Glomerular visceral epithelial cell (primary cell): ENCODE data around the gene IRF1.
"Not testable (repeated sequence)": the region's sequence is repeated elsewhere in the genome, so short reads cannot be mapped to it uniquely, and the experiment has no call there.

ENCODE experiments used
- DNase-seq: peaks from one replicate; pipeline ENCODE4 v3.0.0-alpha.2; 2016; ENCODE audit errors: extremely low spot score

The IRF1 gene

DNA sequence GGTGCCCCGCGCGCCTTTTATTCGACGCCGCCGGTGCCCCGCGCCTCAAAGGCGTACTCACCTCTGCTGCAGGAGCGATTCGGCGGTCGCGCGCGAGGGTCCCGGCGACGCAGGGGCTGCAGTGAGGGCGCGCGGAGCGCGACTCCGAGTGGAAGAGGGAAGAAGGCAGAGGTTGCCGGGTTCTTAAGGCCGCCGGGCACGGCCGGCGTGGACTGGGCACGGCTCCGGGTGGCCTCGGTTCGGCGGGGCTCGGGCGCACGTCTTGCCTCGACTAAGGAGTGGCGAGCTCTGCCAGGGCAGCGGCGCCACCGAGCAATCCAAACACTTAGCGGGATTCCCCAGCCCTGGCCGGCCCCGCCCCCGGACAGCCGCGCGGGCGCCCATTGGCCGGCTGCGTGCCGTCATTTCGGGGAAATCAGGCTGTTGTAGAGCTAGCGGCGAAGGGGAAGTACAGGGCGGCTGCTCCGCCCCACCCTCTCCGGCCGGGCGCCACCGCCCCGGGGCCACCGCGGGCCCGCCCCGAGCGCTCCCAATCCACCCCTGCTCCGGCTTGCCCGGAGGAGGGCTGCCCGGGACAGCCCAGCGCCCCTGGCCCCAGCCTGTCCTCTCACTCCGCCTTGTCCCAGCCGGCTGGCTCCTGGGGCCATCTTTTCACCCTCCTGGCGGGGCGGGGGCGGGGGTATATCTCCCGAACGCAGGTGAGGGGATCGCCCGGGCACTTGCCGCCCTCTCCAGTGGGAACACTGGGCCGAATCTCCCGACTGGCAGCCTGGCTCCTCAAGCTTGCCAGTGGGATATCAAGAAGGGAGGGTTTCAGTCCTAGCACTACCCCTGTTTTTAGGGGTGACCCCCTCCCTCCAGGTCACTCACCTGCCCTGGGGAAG lies at the start of gene IRF1:
TSS of gene IRF1 (minus strand) at position 290 of the 884 bp plus-strand sequence. CDS start 1,295 bp downstream, outside the sequence.
- DNase-seq = peak; percentile 99

DNA sequence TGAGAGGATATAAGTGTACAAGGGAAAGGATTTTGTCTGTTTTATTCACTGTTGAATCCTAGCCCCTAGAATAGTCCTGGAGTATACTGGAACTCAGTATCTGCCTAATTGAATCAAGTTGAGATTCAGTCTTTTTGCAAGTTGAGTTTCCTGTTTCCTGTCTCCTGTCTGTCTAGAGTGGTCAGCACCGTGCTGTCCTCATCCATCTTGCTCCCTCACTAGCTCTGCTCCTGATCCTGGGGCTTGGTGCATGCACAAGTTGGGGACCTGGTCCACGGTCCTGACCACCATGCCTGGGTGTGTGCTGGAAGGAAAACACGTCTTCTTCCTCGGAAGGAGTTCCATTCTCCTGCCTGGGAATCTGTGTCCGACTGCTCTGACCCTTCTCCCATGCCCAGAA lies 49.6 kb upstream of the IRF1 start:
- DNase-seq = no peak

DNA sequence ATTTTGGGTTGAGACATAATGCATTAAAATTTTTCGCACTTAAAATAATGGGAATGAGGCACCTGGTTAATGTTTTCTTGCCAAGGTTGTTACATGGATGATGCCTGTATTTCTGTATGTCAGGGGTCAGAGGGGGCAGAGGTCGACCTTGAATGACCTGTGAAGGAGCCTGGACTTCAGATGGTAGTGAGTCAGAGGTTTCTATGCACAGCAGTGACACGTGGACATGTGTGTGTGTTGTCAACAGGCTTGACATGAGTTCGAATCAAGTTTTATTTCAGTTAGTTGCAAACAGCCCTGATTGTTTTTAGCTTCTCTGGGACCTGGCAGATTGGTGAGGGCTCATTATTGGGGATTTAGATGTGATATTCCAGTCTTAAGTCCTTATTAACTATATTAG lies 49.1 kb upstream of the IRF1 start:
- DNase-seq = no peak

- no peak for DNase-seq
Measured at GRCh38 chr5:132530946-132531345, 40.4 kb upstream of the IRF1 start.

- DNase-seq = no peak
Measured at GRCh38 chr5:132528866-132529634, 38.5 kb upstream of the IRF1 start.

GRCh38 chr5:132528021-132528420 lies 37.4 kb upstream of the IRF1 start:
- DNase-seq = no peak

- DNase-seq = no peak
Measured at GRCh38 chr5:132526974-132527564, 36.5 kb upstream of the IRF1 start.

- peak; percentile 79 for DNase-seq
Measured at GRCh38 chr5:132526290-132526973, 35.9 kb upstream of the IRF1 start.

DNA sequence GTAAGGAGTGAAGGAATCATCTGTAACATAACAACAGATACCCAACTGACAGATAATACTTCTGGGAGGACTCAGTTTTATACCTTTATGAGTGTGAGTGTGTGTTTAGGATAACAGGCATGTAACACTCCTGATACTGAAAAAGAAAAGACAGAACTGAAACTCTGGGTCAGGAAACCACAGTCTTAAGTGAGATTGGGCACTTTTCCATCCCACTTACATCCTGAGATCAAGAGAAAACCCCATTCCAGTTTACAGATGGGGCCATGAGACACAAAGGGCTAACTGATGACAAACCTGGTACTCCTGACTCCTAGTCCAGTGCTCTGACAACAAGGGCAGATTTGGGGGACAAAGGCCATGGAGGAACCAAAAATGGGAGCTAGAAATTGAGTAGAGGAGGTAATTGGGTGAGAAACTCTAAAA lies 34.7 kb upstream of the IRF1 start:
- no peak for DNase-seq

DNA sequence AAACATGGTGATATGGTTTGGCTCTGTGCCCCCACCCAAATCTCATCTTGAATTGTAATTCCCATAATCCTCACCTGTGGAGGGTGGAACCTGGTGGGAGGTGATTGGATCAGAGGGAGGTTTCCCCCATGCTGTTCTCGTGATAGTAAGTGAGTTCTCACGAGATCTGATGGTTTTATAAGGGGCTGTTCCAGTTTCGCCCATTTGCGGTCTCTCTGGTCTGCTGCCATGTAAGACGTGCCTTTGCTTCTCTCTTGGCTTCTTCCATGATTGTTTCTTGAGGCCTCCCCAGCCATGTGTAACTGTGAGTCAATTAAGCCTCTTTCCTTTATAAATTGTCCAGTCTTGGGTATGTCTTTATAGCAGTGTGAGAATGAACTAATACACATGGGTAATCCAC lies 34.3 kb upstream of the IRF1 start:
- DNase-seq = not testable (repeated sequence)

GRCh38 chr5:132522067-132522466 lies 31.5 kb upstream of the IRF1 start:
- DNase-seq = not testable (repeated sequence)

- not testable (repeated sequence) for DNase-seq
Measured at GRCh38 chr5:132513618-132514336, 23.2 kb upstream of the IRF1 start.

DNA sequence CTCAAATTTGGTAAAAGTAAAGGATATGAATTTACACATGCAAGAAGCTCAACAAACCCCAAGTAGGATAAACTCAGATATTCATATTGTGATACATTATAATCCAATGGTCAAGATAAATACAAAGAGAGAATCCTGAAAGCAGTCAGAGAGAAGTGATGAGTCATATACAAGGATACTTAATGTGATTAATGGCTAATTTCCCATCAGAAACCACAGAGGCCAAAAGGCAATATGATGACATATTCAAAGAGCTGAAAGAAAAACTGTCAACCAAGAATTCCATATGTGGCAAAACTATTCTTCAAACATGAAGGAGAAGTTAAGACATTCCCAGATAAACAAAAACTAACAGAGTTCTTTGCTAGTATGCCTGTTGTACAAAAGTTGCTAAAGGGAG lies 19.5 kb upstream of the IRF1 start:
- DNase-seq = peak; percentile 63

GRCh38 chr5:132506094-132506692 lies 15.6 kb upstream of the IRF1 start:
- DNase-seq = peak; percentile 75

- no peak for DNase-seq
Measured at GRCh38 chr5:132505641-132506040, 15.1 kb upstream of the IRF1 start.

DNA sequence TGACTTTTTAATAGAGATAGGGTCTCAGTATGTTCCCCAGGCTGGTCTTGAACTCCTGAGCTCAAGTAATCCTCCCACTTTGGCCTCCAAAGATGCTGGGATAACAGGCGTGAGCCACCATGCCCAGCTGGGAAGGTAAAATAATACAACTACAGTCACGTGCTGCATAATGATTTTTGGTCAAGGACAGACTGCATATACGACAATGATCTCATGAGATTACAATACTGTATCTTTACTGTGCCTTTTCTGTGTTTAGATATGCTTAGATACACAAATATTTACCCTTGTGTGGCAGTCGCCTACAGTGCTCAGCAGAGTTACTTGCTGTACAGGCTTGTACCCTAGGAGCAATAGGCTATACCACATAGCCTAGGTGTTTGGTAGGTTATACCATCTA lies 14.2 kb upstream of the IRF1 start:
- no peak for DNase-seq

- DNase-seq = no peak
Measured at GRCh38 chr5:132503244-132503643, 12.7 kb upstream of the IRF1 start.

DNA sequence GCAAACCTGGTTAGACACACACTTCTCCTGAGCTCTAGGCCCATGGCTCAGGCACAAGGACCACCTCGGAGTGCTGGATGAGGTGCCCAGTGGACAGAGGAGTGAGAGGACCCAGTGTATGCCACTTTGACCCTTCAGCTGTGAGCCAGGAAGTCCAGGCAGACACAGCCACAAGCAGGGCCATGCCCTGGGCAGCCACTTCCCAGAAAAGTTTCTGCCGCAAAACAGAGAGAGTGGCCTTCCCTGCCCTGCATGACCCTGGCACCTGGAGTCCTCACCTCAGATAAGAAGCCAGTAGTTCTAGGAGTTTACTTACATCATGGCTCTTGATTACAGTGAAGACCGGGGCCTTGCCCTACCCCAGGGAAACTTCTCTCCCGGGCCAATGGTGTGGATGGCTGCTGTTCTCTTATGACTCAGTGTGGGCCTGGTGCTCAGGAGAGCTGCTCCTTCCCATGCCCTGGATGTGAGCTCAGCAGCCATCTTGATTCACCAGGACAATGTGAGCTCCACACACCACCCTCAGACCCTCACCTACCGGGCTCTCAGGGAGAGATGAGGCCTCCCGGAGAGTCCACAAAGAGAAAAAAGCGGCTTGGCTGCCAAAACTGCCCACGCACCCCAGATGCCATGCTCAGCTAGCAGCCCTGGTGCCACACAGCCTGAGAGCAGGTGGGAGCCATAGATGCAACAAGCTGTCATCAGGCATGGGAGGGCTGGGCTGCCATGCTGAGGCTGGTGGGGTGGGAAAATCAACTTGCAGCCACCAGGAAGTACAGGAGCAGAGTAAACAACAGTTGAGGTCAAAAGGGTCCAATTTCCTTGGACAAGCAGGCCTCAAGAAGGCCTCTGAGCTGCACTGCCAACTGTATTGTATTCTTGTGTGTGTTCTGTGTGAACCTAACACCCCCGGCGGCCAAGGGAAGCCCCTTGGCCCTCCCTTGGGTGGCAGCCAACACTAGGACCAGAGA lies 11.7 kb upstream of the IRF1 start:
- DNase-seq = no peak

GRCh38 chr5:132501629-132501956 lies 11.0 kb upstream of the IRF1 start:
- no peak for DNase-seq
